B cell (primary cell): ENCODE results near the gene NFE2L1. TPM values are rescaled to one million over a fixed set of nuclear protein-coding genes. Genes with fewer than 3 reads are reported as not detected.

Source experiments
- ATAC-seq: fragments of 200-7000 bp; cut with Tn5 transposase; one replicate; pipeline ENCODE4 v1.10.0; 2021; ENCODE audit warnings: low read depth, mild to moderate bottlenecking, moderate number of reproducible peaks, moderate library complexity
- CTCF ChIA-PET: fragments of 350-600 bp; sonication (Branson Sonifier 250); formaldehyde crosslinking; loops from one replicate; lab custom pipeline; 2021; ENCODE audit warnings: antibody characterized with exemption, inconsistent platforms; lab: Charles Lee
- POLR2A ChIA-PET: fragments of 350-600 bp; sonication (Branson Sonifier 250); formaldehyde crosslinking; loops from one replicate; lab custom pipeline; 2021; ENCODE audit warnings: antibody characterized with exemption; lab: Charles Lee
- DNase-seq: peaks from one replicate; pipeline ENCODE4 v3.0.0; 2013
- H2AFZ ChIP-seq: 2 replicates; pipeline ENCODE4 v1.6.1; 2012; ENCODE audit warnings: mild to moderate bottlenecking, low read depth, low read length; ENCODE audit not compliant: insufficient read depth, poor library complexity, severe bottlenecking
- H3K27ac ChIP-seq, 2 donors: 1 replicate in 1 of 2; 2 replicates in 1 of 2; pipeline ENCODE4 v1.5.1; 2012 to 2013; ENCODE audit warnings: low read length in 2 of 2, mild to moderate bottlenecking in 2 of 2, moderate library complexity in 1 of 2
- H3K27me3 ChIP-seq, 4 experiments: fragments of 200-600 bp in 1 of 4; sonication (generic) in 1 of 4; replicated peaks in 1 of 4; 1 replicate in 2 of 4; 2 replicates in 2 of 4; pipeline versions ENCODE4 v1.6.1 to v1.7.0; 2013 to 2016; ENCODE audit warnings: low read length in 3 of 4, mild to moderate bottlenecking in 2 of 4, mixed read lengths in 1 of 4, moderate library complexity in 1 of 4; ENCODE audit not compliant: insufficient read depth in 4 of 4, control insufficient read depth in 3 of 4; ENCODE audit errors: control extremely low read depth in 1 of 4
- H3K36me3 ChIP-seq, 2 experiments: replicated peaks in 1 of 2; 1 replicate in 1 of 2; 2 replicates in 1 of 2; pipeline versions ENCODE4 v1.6.1 to v1.7.1; 2013; ENCODE audit warnings: low read length in 1 of 2; ENCODE audit not compliant: insufficient read depth in 2 of 2, control insufficient read depth in 1 of 2; ENCODE audit errors: control extremely low read depth in 1 of 2, extremely low read depth in 1 of 2
- H3K4me1 ChIP-seq, 2 donors: fragments of 200-600 bp in 1 of 2; sonication (generic) in 1 of 2; 1 replicate in 1 of 2; 2 replicates in 1 of 2; pipeline versions ENCODE4 v1.5.1 to v1.6.1; 2013 to 2017; ENCODE audit warnings: low read length in 2 of 2; ENCODE audit not compliant: control insufficient read depth in 2 of 2, insufficient read depth in 2 of 2
- H3K4me2 ChIP-seq: replicated peaks from 2 replicates; pipeline ENCODE3; 2012; ENCODE audit warnings: mild to moderate bottlenecking, low read depth, low read length; ENCODE audit not compliant: poor library complexity, severe bottlenecking
- H3K4me3 ChIP-seq, 5 experiments: fragments of 200-600 bp in 1 of 5; sonication (generic) in 1 of 5; 1 replicate in 3 of 5; 2 replicates in 2 of 5; pipeline versions ENCODE4 v1.5.1 to v1.7.0; 2011 to 2016; ENCODE audit warnings: low read length in 4 of 5, mild to moderate bottlenecking in 4 of 5, low read depth in 2 of 5, control low read depth in 1 of 5, moderate library complexity in 1 of 5; ENCODE audit not compliant: insufficient read depth in 1 of 5; ENCODE audit errors: control extremely low read depth in 1 of 5, extremely low read depth in 1 of 5
- H3K79me2 ChIP-seq: fragments of 200-600 bp; sonication (generic); one replicate; pipeline ENCODE4 v1.6.0; 2016; ENCODE audit warnings: low read length; ENCODE audit not compliant: control insufficient read depth, insufficient read depth
- H3K9ac ChIP-seq: fragments of 200-600 bp; sonication (generic); 2 replicates; pipeline ENCODE4 v1.6.1; 2017; ENCODE audit warnings: mild to moderate bottlenecking, low read length, moderate library complexity
- H3K9me3 ChIP-seq, 3 donors: one replicate each; pipeline versions ENCODE4 v1.6.1 to v1.7.1; 2013; ENCODE audit warnings: low read length in 2 of 3; ENCODE audit not compliant: control insufficient read depth in 2 of 3, insufficient read depth in 1 of 3; ENCODE audit errors: control extremely low read depth in 1 of 3
- H4K20me1 ChIP-seq: 2 replicates; pipeline ENCODE4 v1.6.0; 2012; ENCODE audit warnings: mild to moderate bottlenecking, low read length; ENCODE audit not compliant: insufficient read depth, control insufficient read depth, poor library complexity, severe bottlenecking
- H3K27ac Mint-ChIP-seq: one replicate; pipeline ENCODE4 v1.8.0; 2021; ENCODE audit warnings: mixed read lengths
- H3K27me3 Mint-ChIP-seq: one replicate; pipeline ENCODE4 v1.8.0; 2021; ENCODE audit warnings: mixed read lengths
- H3K4me1 Mint-ChIP-seq: one replicate; pipeline ENCODE4 v1.8.0; 2021; ENCODE audit warnings: mixed read lengths
- H3K4me3 Mint-ChIP-seq: one replicate; pipeline ENCODE4 v1.8.0; 2021; ENCODE audit warnings: mixed read lengths
- H3K9me3 Mint-ChIP-seq: one replicate; pipeline ENCODE4 v1.8.0; 2022; ENCODE audit warnings: mixed read lengths; ENCODE audit not compliant: insufficient read depth
- CTCF ChIP-seq: fragments of 200-600 bp; IDR thresholded peaks from one replicate; pipeline ENCODE4 v1.8.0; 2022; ENCODE audit warnings: antibody characterized with exemption, mild to moderate bottlenecking
- EZH2 ChIP-seq: IDR thresholded peaks from 2 replicates; pipeline ENCODE4 v1.6.1; 2012; ENCODE audit warnings: borderline replicate concordance, low read depth, mild to moderate bottlenecking, moderate library complexity, low read length; ENCODE audit not compliant: insufficient read depth, poor library complexity, severe bottlenecking
- whole genome bisulfite sequencing: methylation state at CpG from one replicate; pipeline ENCODE4 v1.1.5; 2013; ENCODE audit warnings: missing lambda C conversion rate; ENCODE audit not compliant: insufficient coverage; 5-methylcytosine and 5-hydroxymethylcytosine counted together
- intact Hi-C: fragments of 100-400 bp; cut with micrococcal nuclease; formaldehyde crosslinking; loops from one replicate; pipeline ENCODE4 v1.10.0; 2022
- polyA plus RNA-seq: library from polyadenylated mRNA; depleted of rRNA; stranded (reverse); fragments of >200 nt; gene quantifications from 2 replicates; pipeline ENCODE4 v1.2.3, GENCODE V29; 2012
- total RNA-seq, 2 donors: library from RNA; stranded (reverse); fragments of 120-200 nt in 1 of 2; gene quantifications; 1 replicate in 1 of 2; 2 replicates in 1 of 2; pipeline versions ENCODE4 v1.2.3 to v1.2.4, GENCODE V29; 2013 to 2022

NFE2L1 gene
- total and polyA plus RNA-seq, 2 donors (not counting 1 experiment from before 2014, with no cell fraction given): 25.2 to 66.4 TPM

- Mint-ChIP-seq H3K9me3 (no peaks in the 10 kb centered on the region), H3K27me3 (peaks cover 12% of the 10 kb centered on the region), H3K4me3 (peak overlapping the region; percentile 82), H3K4me1 (peaks cover 33% of the 10 kb centered on the region), H3K27ac (no peak overlapping the region)
- DNase-seq (peak; percentile 85), ATAC-seq (peak; percentile 14)
- Histone ChIP-seq H3K4me2 (peak overlapping the region; percentile 98), H3K9me3 (no peaks in the 10 kb centered on the region), H3K79me2 (no peaks in the 10 kb centered on the region), H3K27ac (no peak overlapping the region), H3K4me3 (no peak overlapping the region), H3K36me3 (no peaks in the 10 kb centered on the region), H4K20me1 (no peaks in the 10 kb centered on the region), H2AFZ (peak overlapping the region; percentile 50), H3K4me1 (peaks cover 32 to 36% of the 10 kb centered on the region in 2 donors), H3K9ac (no peak overlapping the region), H3K27me3 (peaks cover 0 to 31% (median 13%) of the 10 kb centered on the region in 4 experiments)
- CTCF ChIA-PET: interaction anchor here (0.7 to 3.9 kb wide), 33 partner anchors 9 to 852 kb away, joined by 3 to 228 read pairs (median 6); partner anchors contain the start of genes CDK5RAP3, COPZ2, NFE2L1 and SNX11
- TF ChIP-seq EZH2 (no peak), CTCF (peak; percentile 87)
- intact Hi-C loops: loop anchor here (1.0 to 10.0 kb wide), 3 partner anchors 105 to 428 kb away; no protein-coding TSS in a partner anchor
- POLR2A ChIA-PET: interaction anchor here (1.6 to 2.7 kb wide), 2 partner anchors 16 to 22 kb away, joined by 5 to 16 read pairs; partner anchors contain the start of gene NFE2L1
- WGBS: 35% methylated on average over 17 of the region's 18 CpGs
Measured at GRCh38 chr17:48026502-48027321, 21.4 kb upstream of the NFE2L1 start.
